ENCODE data around the gene CA7.

DNA sequence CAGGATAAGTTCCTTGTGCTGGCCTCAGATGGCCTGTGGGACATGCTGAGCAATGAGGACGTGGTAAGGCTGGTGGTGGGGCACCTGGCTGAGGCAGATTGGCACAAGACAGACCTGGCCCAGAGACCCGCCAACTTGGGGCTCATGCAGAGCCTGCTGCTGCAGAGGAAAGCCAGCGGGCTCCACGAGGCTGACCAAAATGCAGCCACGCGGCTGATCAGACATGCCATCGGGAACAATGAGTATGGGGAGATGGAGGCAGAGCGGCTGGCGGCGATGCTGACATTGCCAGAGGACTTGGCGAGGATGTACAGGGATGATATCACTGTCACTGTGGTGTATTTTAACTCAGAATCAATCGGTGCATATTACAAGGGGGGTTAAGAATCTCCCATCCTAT, 41.3 kb downstream of the CA7 start:
- TF ChIP-seq POLR2A (IDR thresholded peaks at IDR 0.05; ENCODE audit: low read length) = no peak
- TF ChIP-seq GATA1 (IDR thresholded peaks at IDR 0.05; ENCODE audit: low read depth, low read length) = no peak

All from erythroblast (primary cell).